ENCODE data around the gene SLC17A5.

GRCh38 chr6:73604461-73604860 lies 49.3 kb downstream of the SLC17A5 start:
- no peak for TF ChIP-seq POLR2A (IDR thresholded peaks at IDR 0.05; ENCODE audit: low read depth, low read length)
- TF ChIP-seq CTCF (IDR thresholded peaks at IDR 0.05; ENCODE audit: extremely low read depth in 1 of 2, insufficient read depth in 1 of 2, low read depth in 1 of 2, low read length in 2 of 2) = no peak
